ENCODE results near the gene PRMT7. TPM values are rescaled to one million over a fixed set of nuclear protein-coding genes. Genes with fewer than 3 reads are reported as not detected.

PRMT7 gene
- polyA plus RNA-seq, 1 donor (not counting 4 experiments of a cell fraction or from before 2014, with no cell fraction given), result 27.4 TPM

- Histone ChIP-seq H3K4me3 (ENCODE audit: control insufficient read depth in 2 of 3, extremely low read depth in 1 of 3, insufficient read depth in 2 of 3, low read depth in 1 of 3, low read length in 3 of 3) (no peak overlapping the region), H3K4me2 (ENCODE audit: control insufficient read depth, extremely low read depth, insufficient read depth, low read depth, low read length) (no peak overlapping the region), H3K79me2 (ENCODE audit: control insufficient read depth, insufficient read depth, low read length) (no peaks in the 10 kb centered on the region), H3K27me3 (ENCODE audit: control insufficient read depth, extremely low read depth, insufficient read depth, low read length) (no peaks in the 10 kb centered on the region), H2AFZ (ENCODE audit: control insufficient read depth, low read length) (no peak overlapping the region), H3K4me1 (ENCODE audit: control insufficient read depth, extremely low read depth, insufficient read depth, low read length) (peaks cover 7% of the 10 kb centered on the region), H3K9ac (ENCODE audit: control insufficient read depth, extremely low read depth, insufficient read depth, low read length) (no peak overlapping the region), H3K9me1 (ENCODE audit: control insufficient read depth, extremely low read depth, insufficient read depth, low read length) (no peaks in the 10 kb centered on the region), H4K20me1 (ENCODE audit: control insufficient read depth, extremely low read depth, insufficient read depth, low read length) (peaks cover 4% of the 10 kb centered on the region), H3K9me3 (ENCODE audit: control insufficient read depth, low read depth, low read length) (no peaks in the 10 kb centered on the region), H3K27ac (ENCODE audit: control insufficient read depth, insufficient read depth, low read length) (no peak overlapping the region), H3K36me3 (ENCODE audit: control insufficient read depth in 2 of 2, extremely low read depth in 1 of 2, insufficient read depth in 2 of 2, low read length in 2 of 2) (peaks cover 25 to 27% of the 10 kb centered on the region in 2 experiments)
- dilution Hi-C loops (cut with MboI; ENCODE audit: extremely low pct_ligation_motif_present, low sequenced_read_pairs), result no loop called here
- no peak for TF ChIP-seq EZH2 (IDR thresholded peaks at IDR 0.05; ENCODE audit: low read length)
- no peak for TF ChIP-seq CTCF (optimal IDR thresholded peaks at IDR 0.05 in 1 of 3, IDR thresholded peaks at IDR 0.05 in 1 of 3, conservative IDR thresholded peaks at IDR 0.05 in 1 of 3; ENCODE audit: extremely low read depth in 1 of 3, insufficient read depth in 2 of 3, low read length in 3 of 3)
- no peak for FAIRE-seq
- no peak for DNase-seq (ENCODE audit: low read depth, low spot score)
Measured at GRCh38 chr16:68350813-68351350, 40.1 kb downstream of the PRMT7 start.

- Histone ChIP-seq H3K9me1 (ENCODE audit: control insufficient read depth, extremely low read depth, insufficient read depth, low read length) (no peaks in the 10 kb centered on the region), H3K27ac (ENCODE audit: control insufficient read depth, insufficient read depth, low read length) (no peak overlapping the region), H3K4me1 (ENCODE audit: control insufficient read depth, extremely low read depth, insufficient read depth, low read length) (peaks cover 7% of the 10 kb centered on the region), H3K4me3 (ENCODE audit: control insufficient read depth in 2 of 3, extremely low read depth in 1 of 3, insufficient read depth in 2 of 3, low read depth in 1 of 3, low read length in 3 of 3) (no peak overlapping the region), H4K20me1 (ENCODE audit: control insufficient read depth, extremely low read depth, insufficient read depth, low read length) (peaks cover 4% of the 10 kb centered on the region), H3K36me3 (ENCODE audit: control insufficient read depth in 2 of 2, extremely low read depth in 1 of 2, insufficient read depth in 2 of 2, low read length in 2 of 2) (peaks cover 24 to 26% of the 10 kb centered on the region in 2 experiments), H3K9me3 (ENCODE audit: control insufficient read depth, low read depth, low read length) (no peaks in the 10 kb centered on the region), H3K79me2 (ENCODE audit: control insufficient read depth, insufficient read depth, low read length) (no peaks in the 10 kb centered on the region), H2AFZ (ENCODE audit: control insufficient read depth, low read length) (no peak overlapping the region), H3K27me3 (ENCODE audit: control insufficient read depth, extremely low read depth, insufficient read depth, low read length) (no peaks in the 10 kb centered on the region), H3K9ac (ENCODE audit: control insufficient read depth, extremely low read depth, insufficient read depth, low read length) (no peak overlapping the region), H3K4me2 (ENCODE audit: control insufficient read depth, extremely low read depth, insufficient read depth, low read depth, low read length) (no peak overlapping the region)
- no peak for FAIRE-seq
- dilution Hi-C loops (cut with MboI; ENCODE audit: extremely low pct_ligation_motif_present, low sequenced_read_pairs), result no loop called here
- no peak for TF ChIP-seq CTCF (optimal IDR thresholded peaks at IDR 0.05 in 1 of 3, IDR thresholded peaks at IDR 0.05 in 1 of 3, conservative IDR thresholded peaks at IDR 0.05 in 1 of 3; ENCODE audit: extremely low read depth in 1 of 3, insufficient read depth in 2 of 3, low read length in 3 of 3)
- no peak for TF ChIP-seq EZH2 (IDR thresholded peaks at IDR 0.05; ENCODE audit: low read length)
- no peak for DNase-seq (ENCODE audit: low read depth, low spot score)
Measured at GRCh38 chr16:68351463-68351862, 40.6 kb downstream of the PRMT7 start.

All from keratinocyte (primary cell).